DMS 273 (cell line): ENCODE results near the gene TRIM44.
A peak's percentile ranks its signal among the peaks of the same experiment; 100 is the strongest.

ENCODE experiments used
- DNase-seq: peaks from one replicate; lab custom pipeline; 2025; ENCODE audit not compliant: unreplicated experiment; lab: John Stamatoyannopoulos, UW

TRIM44 gene

DNA sequence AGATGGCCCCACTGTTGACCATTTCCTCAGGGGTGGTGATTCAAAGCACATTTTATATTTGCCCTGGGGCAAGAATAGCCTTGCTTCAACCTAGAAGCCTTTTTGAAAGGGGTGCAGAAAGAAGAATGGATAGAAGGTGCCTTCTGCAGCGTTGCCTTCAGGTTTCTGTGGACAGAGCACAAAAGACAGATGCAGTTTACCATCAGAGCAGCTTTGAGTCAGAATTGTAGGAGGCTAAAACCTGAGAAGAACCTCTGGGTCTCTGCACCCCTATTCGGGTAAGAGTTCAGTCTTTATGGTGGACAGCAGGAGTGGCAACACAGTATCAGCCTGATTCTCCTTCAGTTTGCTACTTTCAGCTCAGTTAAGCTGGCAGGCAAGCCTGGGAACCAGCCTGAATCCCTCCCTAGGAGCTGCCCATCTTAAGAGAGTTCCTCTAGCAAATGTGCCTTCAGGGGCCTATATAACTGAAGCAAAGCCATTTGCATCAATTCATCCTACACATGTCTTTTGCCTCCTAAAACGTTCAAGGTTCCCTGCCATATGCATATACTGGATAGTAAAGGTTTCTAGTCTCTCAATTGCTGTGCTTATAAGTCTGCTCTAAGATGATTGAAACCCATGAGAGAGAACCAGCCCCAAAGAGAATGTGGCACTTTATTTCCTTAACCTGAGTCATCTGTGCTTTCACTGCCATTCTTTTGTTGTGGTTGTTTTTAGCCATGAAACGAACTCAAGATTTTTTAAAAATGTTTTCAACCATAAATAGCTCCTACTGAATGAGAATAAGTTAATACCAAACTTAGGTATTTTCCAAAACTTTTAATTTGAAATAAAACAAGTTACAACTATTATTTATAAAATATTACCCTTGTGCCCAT lies 123.0 kb downstream of the TRIM44 start:
- DNase-seq = no peak

GRCh38 chr11:35786188-35786587 lies 123.6 kb downstream of the TRIM44 start:
- DNase-seq = no peak

DNA sequence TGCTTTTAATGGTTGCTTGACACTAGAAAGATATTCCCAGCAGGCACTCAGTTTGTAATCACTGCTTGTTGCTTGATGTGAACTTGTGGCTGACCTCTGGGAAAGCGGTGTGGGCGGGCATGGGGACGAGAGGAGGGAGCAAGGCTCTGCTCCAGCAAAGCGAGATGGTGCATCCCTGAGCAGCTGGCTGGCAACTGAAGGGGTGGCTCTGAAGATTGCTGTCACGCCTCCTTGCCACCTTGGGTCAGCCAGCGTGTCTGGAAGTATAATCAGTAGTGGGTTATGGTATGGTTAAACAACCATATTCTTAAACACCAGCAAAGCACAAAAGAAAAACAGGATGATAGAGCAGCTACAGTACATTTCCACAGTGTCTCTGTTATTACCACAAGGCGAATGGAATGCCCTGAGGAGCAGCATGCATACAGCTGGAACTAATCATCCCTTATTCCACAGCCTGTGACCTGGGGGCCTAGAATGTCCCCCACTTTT lies 124.5 kb downstream of the TRIM44 start:
- no peak for DNase-seq

DNA sequence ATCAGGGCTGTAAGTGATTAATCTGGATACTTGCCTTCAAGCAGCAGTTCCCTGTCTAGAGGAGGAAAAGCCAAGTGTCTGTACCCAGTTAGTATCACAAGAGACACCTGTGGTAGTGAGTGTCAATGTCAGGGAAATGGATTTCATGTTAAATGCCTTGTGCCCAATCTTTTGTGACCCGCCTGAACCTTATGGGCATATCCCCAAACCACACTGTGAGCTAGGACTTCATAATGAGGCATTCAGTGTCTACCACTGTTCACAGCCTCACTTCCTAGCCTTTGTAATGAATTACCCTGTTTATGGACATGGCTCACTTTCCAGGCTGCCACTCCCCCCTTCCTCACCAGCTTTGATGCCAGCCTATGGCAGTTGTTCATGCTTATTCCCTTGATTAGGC lies 125.1 kb downstream of the TRIM44 start:
- no peak for DNase-seq

DNA sequence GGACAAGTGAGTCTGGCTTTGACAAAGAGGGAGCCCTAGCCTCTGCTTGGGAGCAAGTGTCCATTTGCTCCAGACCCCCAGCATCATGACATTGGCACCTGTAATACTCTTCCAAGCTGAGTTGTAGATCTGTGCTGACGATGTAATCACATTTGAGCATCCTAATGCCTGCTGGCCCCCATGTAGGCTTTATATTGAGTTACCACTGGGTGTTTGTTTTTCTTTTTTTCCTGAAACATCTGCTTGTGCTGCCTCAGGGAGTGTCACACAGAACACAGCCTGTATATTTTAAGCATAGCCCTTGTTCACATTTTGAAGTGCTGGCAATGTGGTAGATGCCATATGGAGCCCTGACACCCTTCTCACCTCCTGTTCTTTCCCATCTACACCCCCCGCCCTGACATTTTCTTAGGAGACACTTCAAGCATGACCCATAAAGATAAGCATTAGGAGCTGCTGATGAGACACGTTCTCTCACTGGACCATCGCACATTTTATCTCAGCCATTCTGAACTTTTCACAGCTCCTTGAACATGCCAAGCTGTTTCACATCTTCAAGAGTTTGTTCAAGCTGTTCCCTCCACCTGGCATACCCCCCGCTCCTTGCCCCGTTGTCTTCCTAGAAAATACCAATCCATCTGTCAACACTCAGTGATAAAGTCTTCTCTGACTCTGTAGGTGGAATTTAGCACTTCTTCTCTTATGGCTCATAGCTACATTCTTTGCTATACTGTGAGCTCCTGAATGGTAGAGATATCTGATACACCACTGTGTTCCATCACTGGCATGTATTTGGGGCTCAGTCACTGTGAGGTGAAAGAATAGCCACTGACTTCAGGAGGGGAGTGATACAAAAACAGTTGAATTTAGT lies 128.7 kb downstream of the TRIM44 start:
- peak; percentile 95 for DNase-seq

- DNase-seq = peak; percentile 90
Observed at GRCh38 chr11:35792148-35792845, 129.7 kb downstream of the TRIM44 start.

GRCh38 chr11:35792846-35793192 lies 130.2 kb downstream of the TRIM44 start:
- DNase-seq = no peak

DNA sequence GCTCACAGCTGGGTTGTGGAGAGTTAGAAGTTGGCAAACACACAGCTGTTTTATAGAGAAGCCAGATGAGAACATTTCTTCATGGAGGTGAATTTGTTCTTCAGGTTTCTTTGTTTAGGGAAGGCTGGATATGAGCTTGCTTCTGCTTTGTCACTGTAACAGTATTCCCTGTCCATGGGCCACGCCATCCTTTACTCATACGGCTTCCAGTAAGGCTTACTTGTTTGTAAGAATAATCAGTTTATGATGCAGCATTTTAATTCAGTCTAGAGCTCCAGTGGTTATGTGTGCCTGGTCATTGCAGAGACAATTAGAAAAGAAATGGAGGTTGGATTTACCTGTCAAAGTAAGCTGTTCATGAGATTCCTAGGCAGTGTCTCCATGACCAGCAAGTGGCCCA lies 131.8 kb downstream of the TRIM44 start:
- no peak for DNase-seq

GRCh38 chr11:35794850-35795249 lies 132.3 kb downstream of the TRIM44 start:
- no peak for DNase-seq

- no peak for DNase-seq
Observed at GRCh38 chr11:35796562-35796961, 134.0 kb downstream of the TRIM44 start.

GRCh38 chr11:35798423-35798822 lies 135.8 kb downstream of the TRIM44 start:
- DNase-seq = no peak

- peak; percentile 57 for DNase-seq
Observed at GRCh38 chr11:35798983-35799382, 136.4 kb downstream of the TRIM44 start.

GRCh38 chr11:35799655-35800054 lies 137.1 kb downstream of the TRIM44 start:
- DNase-seq = no peak

GRCh38 chr11:35800970-35801953 lies 138.7 kb downstream of the TRIM44 start:
- DNase-seq = no peak

- DNase-seq = no peak
Observed at GRCh38 chr11:35802221-35802620, 139.6 kb downstream of the TRIM44 start.

GRCh38 chr11:35802672-35803071 lies 140.1 kb downstream of the TRIM44 start:
- no peak for DNase-seq

GRCh38 chr11:35803115-35803514 lies 140.5 kb downstream of the TRIM44 start:
- no peak for DNase-seq

- DNase-seq = no peak
Observed at GRCh38 chr11:35804451-35805040, 142.0 kb downstream of the TRIM44 start.

DNA sequence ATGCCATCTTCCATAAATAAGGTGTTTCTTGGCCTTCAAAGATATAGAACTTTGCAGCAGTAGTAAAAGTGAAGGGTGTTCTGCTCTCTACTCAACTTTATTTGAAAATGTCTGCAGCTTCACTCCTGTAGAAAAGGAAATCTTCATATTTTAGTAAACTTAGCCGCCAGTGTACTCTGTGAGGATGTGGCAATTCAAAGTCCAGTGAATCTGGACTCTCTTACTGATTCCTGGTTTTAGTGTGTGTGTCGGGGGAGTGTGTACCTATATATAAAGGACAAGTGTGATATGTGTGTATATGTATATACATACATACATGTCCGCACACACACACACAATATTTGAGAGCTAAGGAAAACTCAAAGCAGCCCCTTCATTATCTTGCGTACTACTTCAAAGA lies 147.0 kb downstream of the TRIM44 start:
- DNase-seq = no peak
